Measurements from ENCODE around the gene ADAMTS12.

DNA sequence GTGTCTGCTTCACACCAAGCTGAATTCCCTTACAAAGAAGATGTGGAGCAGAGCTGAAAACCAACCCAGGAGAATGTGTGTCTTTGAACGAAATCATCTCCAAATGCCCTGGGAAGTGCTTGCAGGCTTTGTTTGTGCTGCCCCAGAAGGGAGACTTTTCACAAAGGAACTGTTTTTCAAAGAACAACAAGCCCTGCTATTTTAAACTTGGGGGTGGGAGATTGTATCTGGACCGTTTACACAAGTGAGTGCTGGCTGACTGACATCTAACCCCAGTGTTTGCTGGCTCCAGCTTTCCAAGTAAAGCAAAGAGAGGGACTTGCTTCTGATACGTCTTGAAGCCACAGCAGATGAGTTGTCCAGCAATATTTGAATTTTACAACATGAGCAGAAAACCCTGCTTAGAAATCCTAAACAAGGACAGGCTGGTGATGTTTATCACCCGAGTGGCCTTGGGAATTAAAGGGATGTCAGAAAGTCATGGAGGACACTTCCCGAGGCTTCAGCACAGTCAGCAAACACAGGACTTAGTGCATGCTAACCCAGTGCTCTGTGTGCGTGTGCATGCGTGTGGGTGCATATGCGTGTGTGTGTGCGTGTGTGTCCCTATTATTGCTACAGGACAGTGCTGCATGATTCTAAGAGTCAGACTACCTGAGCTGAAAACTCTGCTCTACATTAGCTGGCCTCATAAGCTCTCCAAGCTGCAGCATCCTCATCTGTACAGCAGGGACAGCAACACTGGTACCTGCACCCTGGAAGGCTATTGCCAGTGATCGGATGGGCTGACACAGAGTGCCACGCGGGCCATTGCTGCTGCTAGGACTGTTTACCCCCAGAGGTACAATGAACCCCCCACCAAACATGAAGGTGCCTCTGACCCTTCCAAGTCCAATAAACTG lies 1.4 kb downstream of the ADAMTS12 start:
- TF ChIP-seq, protein P1, sequence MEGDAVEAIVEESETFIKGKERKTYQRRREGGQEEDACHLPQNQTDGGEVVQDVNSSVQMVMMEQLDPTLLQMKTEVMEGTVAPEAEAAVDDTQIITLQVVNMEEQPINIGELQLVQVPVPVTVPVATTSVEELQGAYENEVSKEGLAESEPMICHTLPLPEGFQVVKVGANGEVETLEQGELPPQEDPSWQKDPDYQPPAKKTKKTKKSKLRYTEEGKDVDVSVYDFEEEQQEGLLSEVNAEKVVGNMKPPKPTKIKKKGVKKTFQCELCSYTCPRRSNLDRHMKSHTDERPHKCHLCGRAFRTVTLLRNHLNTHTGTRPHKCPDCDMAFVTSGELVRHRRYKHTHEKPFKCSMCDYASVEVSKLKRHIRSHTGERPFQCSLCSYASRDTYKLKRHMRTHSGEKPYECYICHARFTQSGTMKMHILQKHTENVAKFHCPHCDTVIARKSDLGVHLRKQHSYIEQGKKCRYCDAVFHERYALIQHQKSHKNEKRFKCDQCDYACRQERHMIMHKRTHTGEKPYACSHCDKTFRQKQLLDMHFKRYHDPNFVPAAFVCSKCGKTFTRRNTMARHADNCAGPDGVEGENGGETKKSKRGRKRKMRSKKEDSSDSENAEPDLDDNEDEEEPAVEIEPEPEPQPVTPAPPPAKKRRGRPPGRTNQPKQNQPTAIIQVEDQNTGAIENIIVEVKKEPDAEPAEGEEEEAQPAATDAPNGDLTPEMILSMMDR (IDR thresholded peaks at IDR 0.05): no peak
- TF ChIP-seq ZFX (IDR thresholded peaks at IDR 0.05; ENCODE audit: borderline replicate concordance): no peak
